HL-60 (cell line): ENCODE data around the gene CAMK2B.

Source experiments
- DNase-seq, 2 experiments: peaks; one replicate each; pipeline ENCODE4 v3.0.0-alpha.2; 2010 to 2020; ENCODE audit warnings: low read depth in 1 of 2, low spot score in 1 of 2
- H3K27ac ChIP-seq: fragments of 250-450 bp; sonication (Bioruptor Pico); replicated peaks from 2 replicates; pipeline ENCODE4 v1.5.1; 2020; ENCODE audit warnings: mild to moderate bottlenecking, moderate library complexity
- H3K27me3 ChIP-seq: fragments of 250-450 bp; sonication (Bioruptor Pico); 2 replicates; pipeline ENCODE4 v1.5.1; 2021; ENCODE audit warnings: mild to moderate bottlenecking, moderate library complexity; ENCODE audit not compliant: insufficient read depth, poor library complexity, severe bottlenecking
- H3K4me3 ChIP-seq: replicated peaks from 2 replicates; pipeline ENCODE4 v1.5.1; 2011; ENCODE audit warnings: mild to moderate bottlenecking, control low read depth, low read length; ENCODE audit not compliant: insufficient read depth
- GABPA ChIP-seq: IDR thresholded peaks from 2 replicates; pipeline ENCODE4 v1.6.1; 2012; ENCODE audit warnings: low read depth
- POLR2AphosphoS5 ChIP-seq: IDR thresholded peaks from 2 replicates; pipeline ENCODE4 v1.6.1; 2012; ENCODE audit warnings: low read depth
- REST ChIP-seq: IDR thresholded peaks from 2 replicates; pipeline ENCODE4 v1.6.1; 2012; ENCODE audit warnings: low read depth; ENCODE audit not compliant: insufficient replicate concordance
- SPI1 ChIP-seq: IDR thresholded peaks from 2 replicates; pipeline ENCODE4 v1.6.1; 2012; ENCODE audit warnings: low read depth, mild to moderate bottlenecking, borderline replicate concordance
- TF ChIP-seq, protein P1 (sequence below): IDR thresholded peaks from one replicate; pipeline ENCODE4 v1.5.1; 2011; ENCODE audit warnings: low read length, control low read depth, inconsistent platforms; ENCODE audit not compliant: insufficient read depth

CAMK2B gene

GRCh38 chr7:44372560-44373417 is 47.4 kb upstream of the CAMK2B start:
- peaks cover 2% of the 10 kb centered on the region for H3K27me3 ChIP-seq
- no peak overlapping the region for H3K27ac ChIP-seq
- DNase-seq = no peak
- TF ChIP-seq GABPA = no peak
- TF ChIP-seq, protein P1, sequence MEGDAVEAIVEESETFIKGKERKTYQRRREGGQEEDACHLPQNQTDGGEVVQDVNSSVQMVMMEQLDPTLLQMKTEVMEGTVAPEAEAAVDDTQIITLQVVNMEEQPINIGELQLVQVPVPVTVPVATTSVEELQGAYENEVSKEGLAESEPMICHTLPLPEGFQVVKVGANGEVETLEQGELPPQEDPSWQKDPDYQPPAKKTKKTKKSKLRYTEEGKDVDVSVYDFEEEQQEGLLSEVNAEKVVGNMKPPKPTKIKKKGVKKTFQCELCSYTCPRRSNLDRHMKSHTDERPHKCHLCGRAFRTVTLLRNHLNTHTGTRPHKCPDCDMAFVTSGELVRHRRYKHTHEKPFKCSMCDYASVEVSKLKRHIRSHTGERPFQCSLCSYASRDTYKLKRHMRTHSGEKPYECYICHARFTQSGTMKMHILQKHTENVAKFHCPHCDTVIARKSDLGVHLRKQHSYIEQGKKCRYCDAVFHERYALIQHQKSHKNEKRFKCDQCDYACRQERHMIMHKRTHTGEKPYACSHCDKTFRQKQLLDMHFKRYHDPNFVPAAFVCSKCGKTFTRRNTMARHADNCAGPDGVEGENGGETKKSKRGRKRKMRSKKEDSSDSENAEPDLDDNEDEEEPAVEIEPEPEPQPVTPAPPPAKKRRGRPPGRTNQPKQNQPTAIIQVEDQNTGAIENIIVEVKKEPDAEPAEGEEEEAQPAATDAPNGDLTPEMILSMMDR = no peak
- no peak for TF ChIP-seq POLR2AphosphoS5
- TF ChIP-seq REST = no peak
- TF ChIP-seq SPI1 = no peak
- H3K4me3 ChIP-seq = no peak overlapping the region

DNA sequence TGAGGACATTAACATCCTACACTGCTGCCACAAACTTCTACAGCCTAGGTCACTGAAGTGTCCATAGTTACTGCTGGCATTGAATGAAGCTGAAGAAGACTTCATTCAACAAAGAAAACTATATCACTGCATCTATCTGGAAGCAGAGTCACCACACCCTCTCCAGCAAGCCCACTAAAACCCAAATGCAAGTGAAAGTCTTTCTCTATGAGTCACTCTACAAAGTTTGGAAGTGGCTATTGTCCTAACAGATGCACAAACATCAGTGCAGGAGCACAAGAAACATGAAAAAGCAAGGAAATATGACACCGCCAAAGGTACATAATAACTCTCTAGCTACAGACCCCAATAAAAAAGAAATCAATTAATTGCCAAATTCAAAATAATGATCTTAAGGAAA is 43.5 kb upstream of the CAMK2B start:
- no peak overlapping the region for H3K27ac ChIP-seq
- no peak for DNase-seq
- TF ChIP-seq GABPA (no peak), SPI1 (no peak), POLR2AphosphoS5 (no peak), REST (no peak)
- TF ChIP-seq, protein P1 = no peak
- no peak overlapping the region for H3K4me3 ChIP-seq
- H3K27me3 ChIP-seq = peaks cover 2% of the 10 kb centered on the region

GRCh38 chr7:44368455-44368854 is 43.1 kb upstream of the CAMK2B start:
- Histone ChIP-seq H3K4me3 (no peak overlapping the region), H3K27me3 (peaks cover 2% of the 10 kb centered on the region), H3K27ac (no peak overlapping the region)
- no peak for DNase-seq
- TF ChIP-seq, protein P1 = no peak
- TF ChIP-seq GABPA (no peak), POLR2AphosphoS5 (no peak), SPI1 (no peak), REST (no peak)
